Subcutaneous adipose tissue (tissue), 4 donors: Measurements from ENCODE around the gene DGCR2. TPM values are rescaled to one million over a fixed set of nuclear protein-coding genes. Genes with fewer than 3 reads are reported as not detected.

Experiments
- CTCF ChIP-seq: fragments of 450-650 bp; IDR thresholded peaks from one replicate; pipeline ENCODE4 v1.5.1; 2016; ENCODE audit warnings: low read depth, mild to moderate bottlenecking, control low read depth, antibody characterized with exemption, moderate library complexity
- total RNA-seq, 4 donors: library from RNA; depleted of rRNA; stranded (reverse); fragments of >200 nt; gene quantifications; one replicate each; pipeline ENCODE4 v1.1.0, GENCODE V29; 2016

The DGCR2 gene
- total RNA-seq, 4 donors from 2014 or later: 22.3 to 47.1 (median 30.5) TPM

- TF ChIP-seq CTCF: no peak
Observed at GRCh38 chr22:19062139-19062942, 59.9 kb downstream of the DGCR2 start.

GRCh38 chr22:19061471-19062138, 60.6 kb downstream of the DGCR2 start:
- TF ChIP-seq CTCF: no peak

- TF ChIP-seq CTCF: no peak
Observed at GRCh38 chr22:19060356-19061009, 61.7 kb downstream of the DGCR2 start.

DNA sequence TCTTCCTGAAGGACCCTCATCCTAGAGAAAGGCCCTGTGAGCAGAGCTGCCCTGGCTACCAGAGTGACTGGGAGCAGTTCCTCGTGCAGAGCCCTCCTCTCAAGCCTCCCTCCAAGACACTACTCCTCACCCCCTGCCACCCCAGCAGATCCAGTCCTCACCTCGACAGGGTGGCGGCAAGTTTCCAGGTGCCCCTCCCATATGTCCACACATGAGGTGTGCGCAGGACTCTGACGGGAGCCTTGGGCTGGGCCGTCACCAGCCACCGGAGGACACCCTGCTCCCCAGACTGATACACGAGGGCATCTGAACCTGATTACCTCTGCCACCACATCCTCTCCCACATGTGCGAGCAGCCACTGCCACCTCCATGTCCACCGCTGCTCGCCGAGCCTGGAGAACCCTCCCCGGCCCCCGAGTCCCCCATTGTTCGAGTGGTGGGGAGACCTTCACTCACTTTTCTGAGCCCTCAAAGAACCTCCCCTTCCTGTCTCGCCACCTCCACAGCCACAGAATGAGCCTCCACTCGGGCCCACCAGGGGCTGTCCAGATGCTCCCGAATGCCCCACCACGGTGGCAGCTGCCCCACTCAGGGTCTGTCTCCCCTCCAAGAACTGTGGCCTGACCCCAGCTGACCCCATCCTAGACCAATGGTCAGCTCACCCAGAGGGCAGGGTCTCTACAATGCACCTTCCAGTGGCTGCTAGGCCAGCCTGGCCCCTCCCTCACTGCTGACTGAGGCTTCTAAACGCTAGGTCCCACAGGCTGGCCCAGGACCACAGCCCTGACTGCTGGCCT, 62.5 kb downstream of the DGCR2 start:
- TF ChIP-seq CTCF: no peak

- TF ChIP-seq CTCF: no peak
Observed at GRCh38 chr22:19058713-19059451, 63.3 kb downstream of the DGCR2 start.

GRCh38 chr22:19057999-19058491, 64.2 kb downstream of the DGCR2 start:
- TF ChIP-seq CTCF: no peak
